Measurements from ENCODE around the gene ADD3. TPM values are rescaled to one million over a fixed set of nuclear protein-coding genes. Genes with fewer than 3 reads are reported as not detected.

The ADD3 gene
- polyA plus RNA-seq, 4 donors = 230 to 315 (median 268) TPM

DNA sequence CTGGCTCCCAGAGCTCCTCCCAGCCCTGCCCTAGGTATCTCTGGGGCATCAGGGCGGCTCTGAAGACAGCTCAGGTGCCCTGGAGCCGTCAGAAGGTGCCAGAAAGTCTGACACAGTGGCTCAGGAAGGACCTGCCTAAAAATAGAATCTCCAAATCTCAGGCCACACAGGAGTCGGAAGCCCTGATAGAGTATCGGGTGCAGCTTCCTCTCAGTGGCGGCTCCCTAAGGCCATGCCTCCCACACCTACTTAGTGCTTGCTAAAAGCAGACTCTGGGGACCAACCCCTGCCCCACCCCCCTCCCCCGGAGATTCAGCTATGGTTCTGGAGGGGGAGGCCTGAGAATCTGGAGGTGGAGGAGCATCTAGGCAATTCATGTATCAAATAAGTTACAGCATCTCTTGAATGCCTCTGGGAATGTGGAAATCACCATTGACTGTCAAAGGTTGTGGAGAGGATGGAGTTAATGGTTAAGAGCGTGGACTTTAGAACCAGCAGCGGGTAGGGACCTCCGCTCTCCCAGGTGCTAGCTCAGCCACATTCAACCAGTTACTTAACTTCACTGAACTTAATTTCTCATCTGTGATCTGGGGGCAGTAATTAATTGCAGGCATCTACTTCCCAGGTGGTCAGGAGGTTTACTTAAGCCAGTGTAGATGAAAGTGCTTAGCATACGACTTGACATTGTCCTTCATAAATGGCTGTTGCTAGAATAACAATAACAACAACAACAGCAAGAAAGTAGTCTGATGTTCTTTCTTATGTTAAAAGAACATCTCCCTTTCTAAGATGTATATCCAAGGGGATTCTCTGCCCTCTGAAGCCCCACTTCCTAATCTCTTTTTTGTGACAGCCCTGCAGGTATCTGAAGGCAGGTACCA is 161.1 kb downstream of the ADD3 start:
- peak in 1 of 4 donors; percentile 24 for DNase-seq (ENCODE audit: low read depth in 4 of 4, low spot score in 2 of 4)

DNA sequence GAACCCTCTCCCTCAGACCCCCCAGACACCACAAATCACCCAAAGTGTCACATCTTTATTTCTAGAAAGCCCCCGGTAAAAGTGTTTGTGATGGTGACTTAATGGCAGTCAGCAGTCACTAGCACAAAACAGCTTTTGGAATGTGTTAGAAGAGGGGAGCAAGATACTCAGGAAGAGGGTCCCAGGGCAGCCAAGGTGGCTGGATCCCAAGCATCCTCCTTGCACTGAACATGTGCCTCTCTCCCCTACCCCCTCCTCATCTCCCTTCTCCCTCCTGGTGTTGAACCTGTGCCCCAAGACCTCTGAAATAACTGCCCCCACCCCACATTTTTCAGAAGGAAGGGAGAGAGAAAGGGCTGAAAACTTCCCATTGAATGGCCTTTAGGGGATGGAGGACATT is 161.8 kb downstream of the ADD3 start:
- DNase-seq (ENCODE audit: low read depth in 4 of 4, low spot score in 2 of 4) = no peak

DNA sequence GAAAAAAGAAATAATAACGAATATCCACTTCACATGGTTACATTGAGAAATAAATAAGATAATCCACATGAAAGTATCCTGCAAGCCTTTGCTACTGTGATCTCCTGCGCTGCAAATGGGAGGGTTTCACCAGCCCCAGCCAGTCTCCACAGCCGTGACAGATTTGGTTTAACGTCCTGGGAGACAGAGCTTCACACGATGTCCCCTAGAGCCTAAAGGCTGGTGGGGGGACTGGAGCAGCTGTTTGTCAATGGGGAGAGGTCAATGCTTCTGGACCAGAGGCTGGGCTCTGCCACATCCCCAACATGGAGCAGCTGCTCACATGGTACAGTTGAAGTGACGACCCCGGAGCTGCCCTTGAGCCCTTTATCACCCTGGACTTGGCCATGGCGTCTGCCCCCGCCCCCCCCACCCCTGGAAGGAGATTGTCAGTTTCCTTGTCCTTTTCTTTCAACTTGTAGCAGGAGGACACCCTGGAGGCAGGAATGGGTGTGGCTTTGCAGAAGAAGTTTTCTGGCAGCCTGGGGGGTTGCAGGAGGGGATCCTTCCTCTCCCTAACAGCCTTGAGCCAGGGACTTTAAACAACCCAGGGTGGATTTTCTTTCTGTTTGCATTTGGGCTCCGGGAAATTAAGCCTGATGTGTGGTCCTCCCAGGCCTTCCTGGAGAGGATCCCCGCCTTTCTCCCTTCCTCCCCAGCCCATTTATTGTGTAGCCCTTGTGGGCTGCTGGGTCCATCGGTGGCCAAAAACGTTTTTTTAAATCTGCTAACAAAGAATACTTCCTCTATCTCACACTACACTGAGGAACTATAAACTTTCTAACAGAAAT is 162.6 kb downstream of the ADD3 start:
- DNase-seq (ENCODE audit: low read depth in 4 of 4, low spot score in 2 of 4) = no peak

DNA sequence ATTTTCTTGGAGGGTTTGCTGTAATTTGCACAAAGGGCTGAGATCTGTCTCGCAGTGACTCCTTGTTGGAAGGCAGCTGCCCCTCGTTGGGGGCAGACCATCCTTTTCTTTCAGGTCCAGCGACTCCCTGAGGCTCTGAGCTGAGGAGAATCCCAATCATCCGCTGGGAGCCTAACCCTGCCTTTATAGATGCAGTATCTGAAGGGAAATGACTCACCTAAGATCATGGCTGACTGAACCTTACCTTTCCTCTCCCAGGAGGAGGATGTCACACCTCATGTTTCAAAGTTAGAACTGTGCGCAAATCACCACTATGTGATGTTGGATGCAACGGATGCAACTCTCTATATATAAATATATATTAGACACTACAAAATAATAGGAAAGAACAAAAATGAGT is 163.2 kb downstream of the ADD3 start:
- DNase-seq (ENCODE audit: low read depth in 4 of 4, low spot score in 2 of 4) = no peak

DNA sequence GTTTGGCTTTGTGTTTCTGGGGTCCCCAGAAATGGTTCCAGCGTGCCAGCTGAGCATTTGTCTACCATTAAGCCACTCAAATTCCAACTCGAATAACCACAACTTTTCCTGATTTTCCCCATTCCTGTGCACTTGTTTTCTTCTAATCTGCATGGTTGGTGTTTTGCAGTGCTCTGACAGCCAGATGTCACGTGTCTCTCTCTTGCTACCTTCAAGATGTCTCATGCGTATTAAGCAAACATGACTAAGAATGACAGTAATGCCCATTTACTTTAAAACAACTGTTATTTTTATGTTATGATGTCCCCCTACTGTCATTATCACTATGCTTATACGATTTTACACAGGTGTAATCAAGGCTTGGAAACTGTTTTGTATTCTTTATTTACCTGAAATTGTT is 164.4 kb downstream of the ADD3 start:
- no peak for DNase-seq (ENCODE audit: low read depth in 4 of 4, low spot score in 2 of 4)

DNA sequence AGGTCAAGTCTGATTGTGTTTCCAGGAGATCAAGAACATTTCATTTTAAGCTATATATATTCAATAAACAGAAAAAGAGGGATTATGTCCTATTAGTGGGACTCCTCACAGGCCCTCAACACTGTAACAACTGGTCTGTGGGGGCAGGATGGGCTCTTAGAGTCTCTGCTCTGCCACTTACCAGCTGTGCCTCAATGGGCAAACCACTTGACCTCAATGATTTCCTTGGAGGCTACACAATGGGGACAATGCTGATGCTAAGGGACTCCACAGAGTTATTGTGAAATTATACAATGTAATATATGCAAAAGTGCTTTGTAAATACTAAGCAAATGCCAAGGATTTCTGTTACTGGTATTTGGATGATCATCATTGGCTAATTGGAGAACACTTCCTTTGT is 166.4 kb downstream of the ADD3 start:
- no peak for DNase-seq (ENCODE audit: low read depth in 4 of 4, low spot score in 2 of 4)

DNA sequence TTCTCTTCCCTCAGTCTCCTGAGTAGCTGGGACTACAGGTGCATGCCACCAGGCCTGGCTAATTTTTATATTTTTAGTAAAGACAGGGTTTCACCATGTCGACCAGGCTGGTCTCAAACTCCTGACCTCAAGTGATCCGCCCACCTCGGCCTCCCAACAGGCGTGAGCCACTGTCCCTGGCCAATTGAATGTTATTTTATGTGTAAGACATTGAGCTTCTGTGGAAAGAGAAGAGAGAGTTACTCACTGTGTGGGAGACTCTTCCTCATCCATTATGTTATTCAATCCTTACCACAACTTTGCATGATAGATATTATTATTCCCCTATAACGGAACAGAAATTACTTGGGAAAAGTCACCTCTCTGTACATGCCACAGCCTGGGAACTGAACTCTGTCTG is 167.0 kb downstream of the ADD3 start:
- DNase-seq (ENCODE audit: low read depth in 4 of 4, low spot score in 2 of 4) = no peak

DNA sequence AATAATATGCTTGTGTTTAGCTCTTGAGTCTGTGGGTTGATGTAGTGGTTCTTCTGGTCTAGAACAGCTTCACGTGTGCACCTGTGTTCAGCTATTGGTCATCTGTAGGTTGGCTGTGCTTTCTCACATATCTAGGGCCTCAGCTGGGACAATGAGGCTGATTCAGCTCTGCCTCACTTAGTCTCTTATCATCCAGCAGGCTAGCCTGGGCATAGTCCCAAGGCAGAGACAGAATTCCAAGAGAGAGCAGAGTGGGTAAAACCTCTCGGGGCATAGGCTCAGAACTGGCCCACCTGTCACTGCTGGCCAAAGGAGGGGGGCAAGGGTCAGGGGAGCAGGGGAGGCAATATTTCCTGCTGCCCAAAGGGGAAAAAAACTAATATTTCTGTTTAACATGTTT is 167.6 kb downstream of the ADD3 start:
- no peak for DNase-seq (ENCODE audit: low read depth in 4 of 4, low spot score in 2 of 4)

DNA sequence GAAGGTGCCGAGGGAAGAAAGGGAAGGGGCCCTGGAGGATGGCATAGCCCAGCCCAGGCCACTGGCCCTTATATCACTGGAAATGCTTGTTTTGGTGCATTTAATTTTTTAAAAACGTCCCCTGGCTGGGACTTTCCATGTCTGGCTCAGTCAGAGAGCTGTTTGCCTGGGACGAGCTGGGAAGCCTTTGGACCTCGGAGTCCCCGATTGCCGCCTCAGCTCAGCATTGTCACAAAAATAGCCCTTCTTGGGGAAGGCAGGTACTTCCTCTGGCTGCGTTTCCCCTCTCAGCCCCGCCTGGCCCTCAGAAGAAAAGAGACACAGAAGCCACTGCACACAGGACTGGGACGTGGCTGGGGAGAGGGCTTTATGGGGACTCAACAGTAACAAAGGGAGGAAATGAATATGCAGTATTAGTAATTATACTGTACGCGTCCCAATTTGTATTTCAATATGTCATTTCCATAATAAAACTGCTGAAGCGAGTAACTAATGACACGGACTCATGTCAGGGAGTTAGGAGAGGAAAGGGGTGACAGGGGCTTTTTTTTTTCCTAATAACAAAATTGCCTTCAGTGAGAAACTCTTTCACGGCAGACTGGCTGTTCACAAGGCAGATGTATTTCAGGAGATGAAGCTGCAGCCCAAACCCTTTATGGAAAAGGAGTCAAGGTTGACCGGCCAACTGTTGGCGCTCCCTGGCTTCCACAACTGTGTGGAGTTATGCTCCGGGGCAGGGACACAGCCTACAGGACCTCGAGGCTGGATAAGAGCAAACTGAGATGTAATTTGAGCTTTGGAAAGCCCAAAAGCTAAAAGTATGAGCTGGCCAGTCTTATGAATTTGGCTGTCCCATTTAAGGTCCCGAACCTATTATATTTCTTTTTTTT is 168.6 kb downstream of the ADD3 start:
- DNase-seq (ENCODE audit: low read depth in 4 of 4, low spot score in 2 of 4) = no peak

DNA sequence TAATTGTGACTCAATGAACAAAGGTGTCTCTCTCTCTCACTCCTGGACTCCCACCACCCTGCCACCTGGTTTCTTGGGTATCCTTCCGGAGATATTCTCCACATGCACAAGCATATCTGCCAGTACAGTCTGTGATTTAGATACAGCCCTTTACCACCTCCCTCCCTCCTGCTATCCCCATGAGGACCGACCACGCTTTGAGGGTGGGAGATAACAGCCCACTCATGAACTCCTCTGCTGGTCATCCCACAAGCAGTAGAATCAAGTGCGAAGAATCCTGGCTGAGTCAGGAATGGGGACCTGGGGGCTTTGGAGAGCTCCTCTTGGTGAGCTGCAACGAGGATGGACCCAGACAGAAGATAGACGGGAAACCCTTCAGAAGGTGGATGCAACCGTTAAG is 171.4 kb downstream of the ADD3 start:
- DNase-seq (ENCODE audit: low read depth in 4 of 4, low spot score in 2 of 4) = no peak

DNA sequence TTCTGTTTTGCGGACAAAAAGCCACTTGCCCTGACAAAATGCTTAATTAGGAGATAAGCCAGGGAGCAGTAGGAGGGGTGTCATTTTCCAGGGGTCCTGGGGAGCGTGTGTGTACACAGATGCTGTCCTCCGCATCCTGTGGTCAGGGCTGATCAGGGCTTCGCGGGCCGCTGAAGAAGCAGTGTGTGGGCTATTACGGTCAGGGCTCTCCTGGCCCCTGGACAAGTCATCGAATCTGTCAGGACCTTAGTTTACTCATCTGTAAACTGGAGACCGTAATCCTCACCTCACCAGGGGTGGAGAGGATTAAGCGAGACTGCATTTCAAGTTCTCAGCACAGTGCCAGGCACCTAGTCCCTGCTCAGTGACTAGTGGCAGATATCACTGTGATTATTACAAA is 173.7 kb downstream of the ADD3 start:
- no peak for DNase-seq (ENCODE audit: low read depth in 4 of 4, low spot score in 2 of 4)

DNA sequence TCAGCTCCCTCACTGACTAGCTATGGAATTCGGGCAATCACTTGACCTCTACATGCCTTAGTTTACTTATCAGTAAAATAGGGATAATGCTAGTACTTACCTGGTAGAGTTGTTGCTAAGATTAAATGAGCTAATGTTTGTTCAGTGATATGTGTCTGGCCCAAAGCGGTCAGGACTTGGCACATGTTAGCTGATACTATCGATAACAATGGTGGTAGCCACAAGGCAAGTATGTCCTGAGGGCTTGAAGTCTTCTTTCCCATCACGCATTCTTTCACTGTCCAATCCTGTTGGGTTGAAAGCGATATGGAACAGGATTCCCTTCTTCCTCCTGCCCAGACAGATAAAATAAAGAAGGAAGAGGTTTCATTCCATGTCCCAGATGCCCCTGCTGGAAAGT is 174.1 kb downstream of the ADD3 start:
- no peak for DNase-seq (ENCODE audit: low read depth in 4 of 4, low spot score in 2 of 4)

DNA sequence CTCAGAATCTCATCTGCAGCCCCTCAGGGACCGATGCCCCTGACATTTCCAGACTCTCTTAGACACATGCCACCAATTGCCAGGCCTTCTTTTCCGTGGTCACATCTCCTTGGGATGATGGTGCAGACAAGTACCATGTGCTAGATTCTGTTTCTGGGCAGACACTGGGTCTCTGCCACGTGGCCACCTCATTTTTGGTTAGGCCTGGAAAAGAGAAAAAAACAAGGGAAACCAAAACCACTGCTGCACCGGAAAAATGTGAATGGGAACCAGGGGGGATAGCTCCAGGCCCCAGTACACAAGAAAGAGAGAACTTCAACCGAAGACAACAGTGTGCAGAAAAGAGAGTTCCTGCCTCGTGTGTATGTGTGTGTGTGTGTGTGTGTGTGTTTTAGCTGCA is 176.6 kb downstream of the ADD3 start:
- DNase-seq (ENCODE audit: low read depth in 4 of 4, low spot score in 2 of 4) = no peak

Other genes with a start within 250 kb of the ADD3 start
- 10 to 100 TPM; 78.9 to 88.3 (median 83.5) TPM for gene XPNPEP1, start 84.5 kb upstream of the ADD3 start, polyA plus RNA-seq (ENCODE audit: insufficient read length in 4 of 4)
- 10 to 100 TPM; 41.1 to 51.8 (median 45.5) TPM for gene MXI1, start 199.6 kb downstream of the ADD3 start, polyA plus RNA-seq (ENCODE audit: insufficient read length in 4 of 4)